HUES48 (cell line): ENCODE data around the gene HYAL4.

Source experiments
- H3K27ac ChIP-seq: one replicate; pipeline ENCODE4 v1.7.0; 2013; ENCODE audit warnings: low read depth, low read length, inconsistent platforms
- H3K27me3 ChIP-seq: 2 replicates; pipeline ENCODE4 v1.6.1; 2013; ENCODE audit warnings: mild to moderate bottlenecking, low read length; ENCODE audit not compliant: control insufficient read depth, insufficient read depth
- H3K36me3 ChIP-seq: 2 replicates; pipeline ENCODE4 v1.6.1; 2013; ENCODE audit warnings: low read length; ENCODE audit not compliant: control insufficient read depth, insufficient read depth
- H3K4me1 ChIP-seq: 2 replicates; pipeline ENCODE4 v1.6.1; 2013; ENCODE audit warnings: mild to moderate bottlenecking, low read length; ENCODE audit not compliant: control insufficient read depth, insufficient read depth
- H3K4me3 ChIP-seq: 2 replicates; pipeline ENCODE4 v1.5.1; 2013; ENCODE audit warnings: mild to moderate bottlenecking, low read depth, low read length
- H3K9ac ChIP-seq: 2 replicates; pipeline ENCODE4 v1.6.1; 2013; ENCODE audit warnings: mild to moderate bottlenecking, low read depth, low read length, moderate library complexity
- H3K9me3 ChIP-seq: 2 replicates; pipeline ENCODE4 v1.6.1; 2013; ENCODE audit warnings: low read length; ENCODE audit not compliant: control insufficient read depth, insufficient read depth

Gene HYAL4

DNA sequence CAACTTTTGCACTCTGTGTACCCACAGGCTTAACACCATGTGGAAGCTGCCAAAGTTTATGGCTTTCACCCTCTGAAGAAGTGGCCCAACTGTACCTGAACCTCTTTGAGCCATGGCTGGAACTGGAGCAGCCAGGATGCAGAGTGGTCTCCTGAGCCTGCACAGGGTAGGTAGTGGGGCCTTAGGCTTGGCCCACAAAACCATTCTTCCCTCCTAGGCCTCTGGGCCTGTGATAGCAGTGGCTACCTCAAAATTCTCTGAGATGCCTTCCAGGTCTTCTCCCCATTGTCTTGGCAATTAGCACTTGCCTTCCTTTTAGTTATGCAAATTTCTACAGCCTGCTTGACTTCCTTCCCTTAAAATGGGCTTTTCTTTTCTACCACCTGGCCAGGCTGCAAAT is 60.7 kb downstream of the HYAL4 start:
- Histone ChIP-seq H3K27me3 (no peaks in the 10 kb centered on the region), H3K36me3 (no peaks in the 10 kb centered on the region), H3K9me3 (peaks cover 37% of the 10 kb centered on the region), H3K4me3 (no peak overlapping the region), H3K4me1 (peaks cover 8% of the 10 kb centered on the region; the same call in 1 of the 2 replicates), H3K9ac (no peak overlapping the region), H3K27ac (no peak overlapping the region)

DNA sequence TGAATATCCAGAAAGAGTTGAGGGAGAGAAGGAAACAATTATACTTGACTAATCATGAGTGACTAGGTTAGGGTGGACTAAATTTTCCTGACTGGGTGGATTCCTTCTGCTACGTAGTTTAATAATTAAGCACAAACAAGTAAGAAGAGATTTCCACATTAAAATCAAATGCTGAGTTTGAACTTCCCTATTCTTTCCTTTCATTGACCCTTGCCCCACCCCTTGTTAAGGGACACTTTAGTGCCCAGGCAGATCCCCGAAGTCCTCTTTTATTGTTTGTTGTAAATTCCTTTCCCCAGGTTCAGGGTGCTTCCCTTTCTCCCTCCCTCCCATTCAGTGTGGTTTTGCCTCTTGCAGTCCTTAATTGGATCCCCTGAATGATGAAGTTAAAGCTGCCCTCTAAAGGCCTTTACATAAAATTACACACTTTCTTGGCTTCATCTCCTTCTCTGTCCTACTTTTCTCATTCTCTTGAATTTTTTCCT is 71.3 kb downstream of the HYAL4 start:
- Histone ChIP-seq H3K9me3 (no peaks in the 10 kb centered on the region), H3K9ac (no peak overlapping the region), H3K27me3 (no peaks in the 10 kb centered on the region), H3K36me3 (no peaks in the 10 kb centered on the region), H3K27ac (no peak overlapping the region), H3K4me3 (no peak overlapping the region), H3K4me1 (peaks cover 8% of the 10 kb centered on the region; the same call in 1 of the 2 replicates)

DNA sequence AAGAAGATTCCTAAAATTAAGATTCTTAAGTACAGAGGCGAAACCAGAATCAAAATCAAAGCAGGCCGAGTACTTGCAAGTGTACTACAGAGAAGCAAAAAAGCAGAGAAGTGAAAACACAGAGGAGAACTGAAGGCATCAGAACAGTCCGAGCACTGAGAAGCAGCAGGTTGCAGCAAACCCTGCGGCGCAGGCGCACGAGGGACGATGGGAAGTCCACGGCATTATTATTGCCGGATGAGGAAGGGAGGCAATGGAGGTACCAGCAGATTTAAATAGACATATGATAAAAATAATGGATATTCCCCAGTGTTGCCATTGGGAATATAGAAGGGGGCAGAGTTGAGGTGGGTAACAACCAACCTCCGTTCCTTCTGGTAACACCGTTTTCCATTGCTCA is 72.9 kb downstream of the HYAL4 start:
- Histone ChIP-seq H3K27ac (no peak overlapping the region), H3K4me3 (no peak overlapping the region), H3K9me3 (no peaks in the 10 kb centered on the region), H3K27me3 (no peaks in the 10 kb centered on the region), H3K4me1 (peaks cover 8% of the 10 kb centered on the region; the same call in 1 of the 2 replicates), H3K9ac (no peak overlapping the region), H3K36me3 (no peaks in the 10 kb centered on the region)

DNA sequence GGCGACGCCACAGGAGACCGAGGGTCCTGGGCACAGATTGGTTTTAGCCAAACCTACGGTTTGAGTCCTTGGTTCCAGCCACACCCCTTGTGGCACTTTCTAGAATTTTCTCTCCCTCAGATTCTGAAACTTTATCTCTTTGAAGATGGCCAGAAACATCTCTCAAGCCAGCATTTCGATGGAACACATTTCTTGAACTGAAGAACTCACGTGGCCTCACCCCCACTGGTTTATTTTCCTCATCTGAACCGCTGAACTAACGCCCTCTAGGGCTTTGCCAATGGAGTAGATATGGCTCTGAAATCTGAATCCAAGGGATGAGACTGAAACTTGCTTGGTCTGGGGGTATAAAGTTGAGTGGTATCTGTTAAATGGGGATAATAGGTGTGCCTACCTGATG is 73.3 kb downstream of the HYAL4 start:
- Histone ChIP-seq H3K27ac (no peak overlapping the region), H3K9ac (no peak overlapping the region), H3K9me3 (no peaks in the 10 kb centered on the region), H3K4me1 (peaks cover 8% of the 10 kb centered on the region; the same call in 1 of the 2 replicates), H3K4me3 (no peak overlapping the region), H3K27me3 (no peaks in the 10 kb centered on the region), H3K36me3 (no peaks in the 10 kb centered on the region)

DNA sequence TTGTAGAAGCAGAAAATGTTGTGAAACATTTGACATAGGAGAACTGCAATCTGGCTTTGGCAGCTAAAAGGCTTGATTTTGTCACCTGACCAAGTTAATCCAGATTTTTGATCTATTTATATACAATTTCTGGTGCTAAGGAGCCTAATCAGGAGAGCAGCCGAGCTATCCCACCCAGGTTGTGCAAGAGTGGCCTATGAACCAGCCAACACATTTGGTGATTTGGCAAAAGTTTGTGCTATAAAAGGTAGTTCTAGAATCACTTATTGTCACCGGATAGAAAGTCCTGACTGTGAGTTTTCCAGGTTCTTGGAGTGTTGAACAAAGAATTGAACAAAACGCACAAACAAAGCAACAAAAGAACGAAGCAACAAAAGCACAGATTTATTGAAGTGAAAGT is 78.6 kb downstream of the HYAL4 start:
- H3K4me3 ChIP-seq, result no peak overlapping the region
- H3K27ac ChIP-seq, result no peak overlapping the region
- H3K27me3 ChIP-seq, result no peaks in the 10 kb centered on the region
- no peaks in the 10 kb centered on the region for H3K9me3 ChIP-seq
- H3K4me1 ChIP-seq, result 0 out of 2 replicates have a peak, but pooled peaks cover under 1% of the 10 kb centered on the region
- no peak overlapping the region for H3K9ac ChIP-seq
- no peaks in the 10 kb centered on the region for H3K36me3 ChIP-seq

DNA sequence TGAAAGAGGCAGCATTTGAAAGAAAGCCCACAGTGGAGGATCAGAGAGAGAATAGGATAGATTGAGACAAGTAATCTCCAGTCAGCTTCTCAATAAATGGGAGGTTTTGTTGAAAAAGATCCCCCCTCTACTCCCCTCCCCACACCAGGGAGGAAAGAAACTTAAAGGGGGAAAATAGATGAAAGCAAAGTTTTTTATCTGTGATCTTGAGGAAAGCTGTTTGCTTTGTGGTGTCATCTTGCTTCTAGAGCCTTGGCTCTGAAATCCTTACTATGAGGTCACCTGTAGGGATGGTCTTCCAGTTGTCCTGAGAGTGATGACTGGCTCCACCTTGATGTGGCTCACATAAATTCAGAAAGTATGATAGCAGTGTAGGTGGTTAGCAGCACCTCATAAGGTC is 80.0 kb downstream of the HYAL4 start, which contains the start of gene SPAM1:
TSS of gene SPAM1 (plus strand) at position 301 of the 400 bp plus-strand sequence. CDS start 28,330 bp downstream, outside the sequence.
- H3K9me3 ChIP-seq, result no peaks in the 10 kb centered on the region
- H3K27me3 ChIP-seq, result no peaks in the 10 kb centered on the region
- H3K4me1 ChIP-seq, result peaks cover 13% of the 10 kb centered on the region
- H3K4me3 ChIP-seq, result no peak within 1 kb of the TSS
- H3K9ac ChIP-seq, result no peak within 1 kb of the TSS
- no peak within 1 kb of the TSS for H3K27ac ChIP-seq
- no peaks in the 10 kb centered on the region for H3K36me3 ChIP-seq
